GM18868 (cell line): ENCODE data around the gene ZFP14.
A peak's percentile ranks its signal among the peaks of the same experiment; 100 is the strongest.
"Not testable (repeated sequence)": the region's sequence is repeated elsewhere in the genome, so short reads cannot be mapped to it uniquely, and the experiment has no call there.

Experiments used
- ATAC-seq: cut with Tn5 transposase; IDR thresholded peaks from one replicate; pipeline ENCODE4 v1.9.1; 2021; ENCODE audit warnings: mild to moderate bottlenecking, moderate library complexity; ENCODE audit not compliant: unreplicated experiment

ZFP14 gene

GRCh38 chr19:36331353-36332228 is 47.4 kb downstream of the ZFP14 start:
- peak; percentile 94 for ATAC-seq

- no peak for ATAC-seq
Measured at GRCh38 chr19:36330216-36330615, 48.8 kb downstream of the ZFP14 start.

- not testable (repeated sequence) for ATAC-seq
Measured at GRCh38 chr19:36329534-36329933, 49.5 kb downstream of the ZFP14 start.

- not testable (repeated sequence) for ATAC-seq
Measured at GRCh38 chr19:36326649-36327048, 52.4 kb downstream of the ZFP14 start.

GRCh38 chr19:36315164-36315563 is 63.8 kb downstream of the ZFP14 start:
- not testable (repeated sequence) for ATAC-seq

GRCh38 chr19:36314053-36314452 is 64.9 kb downstream of the ZFP14 start:
- not testable (repeated sequence) for ATAC-seq

- not testable (repeated sequence) for ATAC-seq
Measured at GRCh38 chr19:36311098-36311760, 67.8 kb downstream of the ZFP14 start.

- ATAC-seq: not testable (repeated sequence)
Measured at GRCh38 chr19:36310416-36310990, 68.5 kb downstream of the ZFP14 start.

- ATAC-seq: not testable (repeated sequence)
Measured at GRCh38 chr19:36309759-36310158, 69.2 kb downstream of the ZFP14 start.

GRCh38 chr19:36309309-36309708 is 69.7 kb downstream of the ZFP14 start:
- not testable (repeated sequence) for ATAC-seq

GRCh38 chr19:36292317-36292716 is 86.7 kb downstream of the ZFP14 start:
- not testable (repeated sequence) for ATAC-seq
